Measurements from ENCODE around the gene PI4KA.
"Not testable (repeated sequence)": the region's sequence is repeated elsewhere in the genome, so short reads cannot be mapped to it uniquely, and the experiment has no call there.

Gene PI4KA

GRCh38 chr22:20727118-20728015, 131.2 kb downstream of the PI4KA start:
- DNase-seq (ENCODE audit: low read depth, low spot score) = no peak
- no peak for TF ChIP-seq CTCF (IDR thresholded peaks at IDR 0.05; ENCODE audit: low read depth, low read length)
- in situ Hi-C loops (cut with HindIII; ENCODE audit: low sequenced_read_pairs) = no loop called here
- no peak overlapping the region for H3K4me3 ChIP-seq (ENCODE audit: low read depth, low read length)

GRCh38 chr22:20725987-20726558, 132.5 kb downstream of the PI4KA start:
- no peak for DNase-seq (ENCODE audit: low read depth, low spot score)
- in situ Hi-C loops (cut with HindIII; ENCODE audit: low sequenced_read_pairs) = no loop called here
- no peak overlapping the region for H3K4me3 ChIP-seq (ENCODE audit: low read depth, low read length)
- TF ChIP-seq CTCF (IDR thresholded peaks at IDR 0.05; ENCODE audit: low read depth, low read length) = no peak

GRCh38 chr22:20724676-20725454, 133.7 kb downstream of the PI4KA start:
- no peak for TF ChIP-seq CTCF (IDR thresholded peaks at IDR 0.05; ENCODE audit: low read depth, low read length)
- no peak for DNase-seq (ENCODE audit: low read depth, low spot score)
- in situ Hi-C loops (cut with HindIII; ENCODE audit: low sequenced_read_pairs) = no loop called here
- H3K4me3 ChIP-seq (ENCODE audit: low read depth, low read length) = no peak overlapping the region

- in situ Hi-C loops (cut with HindIII; ENCODE audit: low sequenced_read_pairs) = no loop called here
- TF ChIP-seq CTCF (IDR thresholded peaks at IDR 0.05; ENCODE audit: low read depth, low read length) = no peak
- no peak overlapping the region for H3K4me3 ChIP-seq (ENCODE audit: low read depth, low read length)
- no peak for DNase-seq (ENCODE audit: low read depth, low spot score)
Measured at GRCh38 chr22:20721409-20722218, 137.0 kb downstream of the PI4KA start.

- no peak overlapping the region for H3K4me3 ChIP-seq (ENCODE audit: low read depth, low read length)
- no peak for DNase-seq (ENCODE audit: low read depth, low spot score)
- TF ChIP-seq CTCF (IDR thresholded peaks at IDR 0.05; ENCODE audit: low read depth, low read length) = no peak
- in situ Hi-C loops (cut with HindIII; ENCODE audit: low sequenced_read_pairs) = no loop called here
Measured at GRCh38 chr22:20720692-20721408, 137.8 kb downstream of the PI4KA start.

GRCh38 chr22:20718727-20719126, 139.9 kb downstream of the PI4KA start:
- H3K4me3 ChIP-seq (ENCODE audit: low read depth, low read length); in situ Hi-C loops (cut with HindIII; ENCODE audit: low sequenced_read_pairs): not testable (repeated sequence)

GRCh38 chr22:20717981-20718380, 140.6 kb downstream of the PI4KA start:
- H3K4me3 ChIP-seq (ENCODE audit: low read depth, low read length); DNase-seq (ENCODE audit: low read depth, low spot score); in situ Hi-C loops (cut with HindIII; ENCODE audit: low sequenced_read_pairs): not testable (repeated sequence)

More at GRCh38 chr22:20718727-20719126, 139.9 kb downstream of the PI4KA start:
- not testable (repeated sequence) for DNase-seq (ENCODE audit: low read depth, low spot score)

GRCh38 chr22:20717213-20717866, 141.3 kb downstream of the PI4KA start:
- H3K4me3 ChIP-seq (ENCODE audit: low read depth, low read length); in situ Hi-C loops (cut with HindIII; ENCODE audit: low sequenced_read_pairs); DNase-seq (ENCODE audit: low read depth, low spot score): not testable (repeated sequence)

GRCh38 chr22:20713116-20713515, 145.5 kb downstream of the PI4KA start:
- DNase-seq (ENCODE audit: low read depth, low spot score); in situ Hi-C loops (cut with HindIII; ENCODE audit: low sequenced_read_pairs); H3K4me3 ChIP-seq (ENCODE audit: low read depth, low read length): not testable (repeated sequence)
